HG03442 (cell line): Measurements from ENCODE around the gene OR5A1.

ENCODE experiments used
- ATAC-seq: cut with Tn5 transposase; IDR thresholded peaks from one replicate; pipeline ENCODE4 v1.9.1; 2021; ENCODE audit warnings: mild to moderate bottlenecking, moderate library complexity; ENCODE audit not compliant: unreplicated experiment

The OR5A1 gene

DNA sequence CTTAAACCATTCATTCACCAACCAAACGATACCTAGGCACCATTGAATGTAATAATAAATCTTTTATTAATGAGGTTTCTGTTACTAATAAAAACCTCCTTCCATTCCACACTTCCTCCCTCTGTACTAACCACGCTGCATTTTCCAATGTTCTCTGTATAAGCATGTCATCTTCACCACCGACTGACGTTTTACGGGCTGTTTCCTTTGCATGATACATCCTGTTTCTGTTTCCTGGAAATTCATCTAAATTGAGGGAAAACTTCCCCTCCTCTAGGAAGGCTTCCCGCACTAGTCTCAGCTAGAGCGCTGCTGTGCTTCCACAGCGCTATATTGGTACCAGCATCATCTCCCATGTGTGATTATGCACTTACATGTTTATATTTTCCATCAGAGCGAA is 38.9 kb downstream of the OR5A1 start:
- ATAC-seq: no peak

DNA sequence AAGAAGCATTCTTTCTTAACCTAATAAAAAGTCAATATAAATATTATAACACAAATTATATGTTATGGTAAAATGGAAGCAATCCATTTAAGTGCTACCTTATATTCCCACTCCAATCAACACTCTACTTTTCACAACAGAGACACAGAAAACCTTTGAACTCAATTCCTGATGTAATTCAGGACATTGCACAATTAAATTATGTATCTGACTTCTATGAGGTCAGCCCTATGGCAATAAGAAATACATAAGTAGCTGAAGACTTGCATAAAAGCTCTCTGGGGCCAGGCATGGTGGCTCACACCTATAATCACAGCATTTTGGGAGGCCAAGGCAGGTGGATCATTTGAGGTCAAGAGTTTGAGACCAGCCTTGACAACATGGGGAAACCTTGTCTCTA is 43.6 kb downstream of the OR5A1 start:
- ATAC-seq: no peak

DNA sequence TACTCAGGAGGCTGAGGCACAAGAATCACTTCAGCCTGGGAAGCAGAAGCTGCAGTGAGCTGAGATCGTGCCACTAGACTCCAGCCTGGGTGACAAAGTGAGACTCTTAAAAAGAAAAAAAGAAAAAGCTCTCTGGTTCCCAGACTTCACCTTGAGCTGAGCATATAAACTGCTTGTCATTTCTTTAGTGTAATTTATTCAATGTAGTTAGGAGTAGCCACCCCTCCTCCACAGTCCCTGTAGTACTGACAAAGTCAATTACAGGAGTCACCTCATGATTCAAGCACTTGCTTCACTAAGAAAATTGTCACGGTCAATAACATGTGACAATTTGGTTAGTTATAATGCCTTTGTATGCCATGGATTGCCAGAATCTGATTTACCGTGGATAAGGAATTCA is 44.1 kb downstream of the OR5A1 start:
- no peak for ATAC-seq
